ENCODE measurements around the gene DTHD1. TPM values are rescaled to one million over a fixed set of nuclear protein-coding genes. Genes with fewer than 3 reads are reported as not detected.

Gene DTHD1
- total RNA-seq, 1 experiment from 2014 or later, result not detected

DNA sequence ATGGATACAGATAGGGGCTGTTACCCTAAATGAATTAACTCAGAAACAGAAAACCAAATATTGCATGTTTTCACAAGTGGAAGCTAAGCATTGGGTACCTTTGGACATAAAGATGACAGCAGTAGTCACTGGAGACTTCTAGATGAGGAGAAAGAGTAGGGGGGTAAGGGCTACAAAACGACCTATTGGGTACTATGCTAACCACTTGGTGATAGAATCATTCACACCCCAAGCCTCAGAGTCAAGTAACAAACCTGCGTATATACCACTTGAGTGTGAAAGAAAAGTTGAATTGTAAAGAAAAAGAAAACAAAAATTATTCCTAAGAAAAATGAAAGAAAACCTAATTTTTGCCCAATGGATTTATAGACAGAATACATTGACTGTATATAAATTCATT, 29.4 kb upstream of the DTHD1 start:
- Histone ChIP-seq H3K9ac (ENCODE audit: low read length) (no peak overlapping the region), H3K4me2 (ENCODE audit: low read length) (no peak overlapping the region), H2AFZ (ENCODE audit: low read length) (no peak overlapping the region), H3K9me2 (replicated peaks; ENCODE audit: low read length) (no peaks in the 10 kb centered on the region), H3K27me3 (ENCODE audit: low read length) (no peaks in the 10 kb centered on the region), H3K9me3 (ENCODE audit: low read length) (no peaks in the 10 kb centered on the region), H3K79me2 (ENCODE audit: low read length) (no peaks in the 10 kb centered on the region), H3F3A (ENCODE audit: low read length, unreplicated experiment) (no peaks in the 10 kb centered on the region), H3K27ac (ENCODE audit: low read length) (no peak overlapping the region), H3K4me1 (ENCODE audit: insufficient read depth, low read length) (no peaks in the 10 kb centered on the region), H3K36me3 (ENCODE audit: low read depth, low read length) (no peaks in the 10 kb centered on the region), H3K4me3 (ENCODE audit: low read length) (no peak overlapping the region), H4K20me1 (ENCODE audit: low read length) (no peaks in the 10 kb centered on the region)
- BruUV-seq (replicated peaks), result no TSS peak
- POLR2A ChIA-PET (ENCODE audit: unreplicated experiment), result no interaction called here
- DNase-seq, result no peak
- CTCF ChIA-PET, result no interaction called here
- intact Hi-C loops (cut with micrococcal nuclease), result no loop called here
- ATAC-seq, result no peak
- TF ChIP-seq EZH2phosphoT487 (IDR thresholded peaks at IDR 0.05; ENCODE audit: borderline replicate concordance, low read length), result no peak
- TF ChIP-seq, protein P1, sequence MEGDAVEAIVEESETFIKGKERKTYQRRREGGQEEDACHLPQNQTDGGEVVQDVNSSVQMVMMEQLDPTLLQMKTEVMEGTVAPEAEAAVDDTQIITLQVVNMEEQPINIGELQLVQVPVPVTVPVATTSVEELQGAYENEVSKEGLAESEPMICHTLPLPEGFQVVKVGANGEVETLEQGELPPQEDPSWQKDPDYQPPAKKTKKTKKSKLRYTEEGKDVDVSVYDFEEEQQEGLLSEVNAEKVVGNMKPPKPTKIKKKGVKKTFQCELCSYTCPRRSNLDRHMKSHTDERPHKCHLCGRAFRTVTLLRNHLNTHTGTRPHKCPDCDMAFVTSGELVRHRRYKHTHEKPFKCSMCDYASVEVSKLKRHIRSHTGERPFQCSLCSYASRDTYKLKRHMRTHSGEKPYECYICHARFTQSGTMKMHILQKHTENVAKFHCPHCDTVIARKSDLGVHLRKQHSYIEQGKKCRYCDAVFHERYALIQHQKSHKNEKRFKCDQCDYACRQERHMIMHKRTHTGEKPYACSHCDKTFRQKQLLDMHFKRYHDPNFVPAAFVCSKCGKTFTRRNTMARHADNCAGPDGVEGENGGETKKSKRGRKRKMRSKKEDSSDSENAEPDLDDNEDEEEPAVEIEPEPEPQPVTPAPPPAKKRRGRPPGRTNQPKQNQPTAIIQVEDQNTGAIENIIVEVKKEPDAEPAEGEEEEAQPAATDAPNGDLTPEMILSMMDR (conservative IDR thresholded peaks at IDR 0.05; ENCODE audit: low read depth, low read length), result no peak
- TF ChIP-seq EZH2 (IDR thresholded peaks at IDR 0.05; ENCODE audit: low read length, unreplicated experiment), result no peak

DNA sequence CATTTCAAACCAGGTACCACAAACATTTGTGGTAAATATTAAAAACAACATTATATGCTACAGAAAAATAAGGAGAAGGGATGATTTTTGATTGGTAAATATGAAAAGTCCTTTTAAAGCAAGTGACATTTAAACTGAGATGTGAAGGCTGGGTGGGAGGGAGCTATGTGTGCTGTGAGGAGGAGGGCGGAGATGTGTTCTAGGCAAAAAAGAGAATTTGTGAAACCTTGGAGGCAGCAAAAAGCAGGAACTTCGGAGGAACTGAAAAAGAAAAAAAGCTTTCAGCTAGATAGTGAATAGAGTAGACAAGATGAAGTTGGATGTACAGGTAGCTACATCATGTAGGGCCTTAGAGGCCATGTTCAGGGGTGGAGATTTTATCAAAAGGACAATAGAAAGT, 27.0 kb upstream of the DTHD1 start:
- Histone ChIP-seq H3K27ac (ENCODE audit: low read length) (no peak overlapping the region), H3K4me1 (ENCODE audit: insufficient read depth, low read length) (no peaks in the 10 kb centered on the region), H3K27me3 (ENCODE audit: low read length) (no peaks in the 10 kb centered on the region), H3K36me3 (ENCODE audit: low read depth, low read length) (no peaks in the 10 kb centered on the region), H4K20me1 (ENCODE audit: low read length) (no peaks in the 10 kb centered on the region), H3F3A (ENCODE audit: low read length, unreplicated experiment) (no peaks in the 10 kb centered on the region), H3K79me2 (ENCODE audit: low read length) (no peaks in the 10 kb centered on the region), H3K4me3 (ENCODE audit: low read length) (no peak overlapping the region), H3K4me2 (ENCODE audit: low read length) (no peak overlapping the region), H3K9me3 (ENCODE audit: low read length) (no peaks in the 10 kb centered on the region), H3K9ac (ENCODE audit: low read length) (no peak overlapping the region), H2AFZ (ENCODE audit: low read length) (no peak overlapping the region), H3K9me2 (replicated peaks; ENCODE audit: low read length) (no peaks in the 10 kb centered on the region)
- no TSS peak for BruUV-seq (replicated peaks)
- POLR2A ChIA-PET (ENCODE audit: unreplicated experiment), result no interaction called here
- DNase-seq (no peak), ATAC-seq (no peak)
- TF ChIP-seq EZH2 (IDR thresholded peaks at IDR 0.05; ENCODE audit: low read length, unreplicated experiment) (no peak), EZH2phosphoT487 (IDR thresholded peaks at IDR 0.05; ENCODE audit: borderline replicate concordance, low read length) (no peak)
- TF ChIP-seq, protein P1 (conservative IDR thresholded peaks at IDR 0.05; ENCODE audit: low read depth, low read length), result no peak
- intact Hi-C loops (cut with micrococcal nuclease), result no loop called here
- CTCF ChIA-PET, result no interaction called here

DNA sequence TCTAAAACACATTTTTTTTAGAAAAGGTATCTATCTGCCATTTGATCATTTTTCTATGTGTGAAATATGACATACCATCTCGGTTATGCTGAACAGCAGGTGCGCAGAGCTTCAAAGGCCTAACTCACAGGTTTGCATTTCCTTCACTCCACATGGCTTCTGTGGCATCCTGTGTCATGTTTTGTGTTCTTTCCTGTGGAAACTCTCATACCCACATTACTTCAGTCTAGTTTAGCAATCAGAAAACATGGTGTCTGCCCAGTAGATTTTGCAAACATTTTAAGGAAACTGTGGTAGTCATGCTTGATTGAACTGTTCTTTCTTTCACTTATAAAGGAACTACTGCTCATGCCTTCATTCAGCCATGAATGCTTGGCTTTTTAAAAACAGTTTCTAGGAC, 25.8 kb upstream of the DTHD1 start:
- intact Hi-C loops (cut with micrococcal nuclease), result no loop called here
- Histone ChIP-seq H3K4me3 (ENCODE audit: low read length) (no peak overlapping the region), H3K4me2 (ENCODE audit: low read length) (no peak overlapping the region), H3K36me3 (ENCODE audit: low read depth, low read length) (no peaks in the 10 kb centered on the region), H3K9ac (ENCODE audit: low read length) (no peak overlapping the region), H3K9me3 (ENCODE audit: low read length) (no peaks in the 10 kb centered on the region), H2AFZ (ENCODE audit: low read length) (no peak overlapping the region), H3F3A (ENCODE audit: low read length, unreplicated experiment) (no peaks in the 10 kb centered on the region), H3K27ac (ENCODE audit: low read length) (no peak overlapping the region), H3K27me3 (ENCODE audit: low read length) (no peaks in the 10 kb centered on the region), H4K20me1 (ENCODE audit: low read length) (no peaks in the 10 kb centered on the region), H3K9me2 (replicated peaks; ENCODE audit: low read length) (no peaks in the 10 kb centered on the region), H3K4me1 (ENCODE audit: insufficient read depth, low read length) (no peaks in the 10 kb centered on the region), H3K79me2 (ENCODE audit: low read length) (no peaks in the 10 kb centered on the region)
- DNase-seq (no peak), ATAC-seq (no peak)
- no peak for TF ChIP-seq EZH2phosphoT487 (IDR thresholded peaks at IDR 0.05; ENCODE audit: borderline replicate concordance, low read length)
- POLR2A ChIA-PET (ENCODE audit: unreplicated experiment), result no interaction called here
- CTCF ChIA-PET, result no interaction called here
- no TSS peak for BruUV-seq (replicated peaks)

Measured in PC-3 (cell line).